Measurements from ENCODE around the gene AKAP12. TPM values are rescaled to one million over a fixed set of nuclear protein-coding genes. Genes with fewer than 3 reads are reported as not detected.
"Not testable (repeated sequence)": the region's sequence is repeated elsewhere in the genome, so short reads cannot be mapped to it uniquely, and the experiment has no call there.

Gene AKAP12
- total RNA-seq, 3 donors from 2014 or later: 40.7 to 368 (median 127) TPM

DNA sequence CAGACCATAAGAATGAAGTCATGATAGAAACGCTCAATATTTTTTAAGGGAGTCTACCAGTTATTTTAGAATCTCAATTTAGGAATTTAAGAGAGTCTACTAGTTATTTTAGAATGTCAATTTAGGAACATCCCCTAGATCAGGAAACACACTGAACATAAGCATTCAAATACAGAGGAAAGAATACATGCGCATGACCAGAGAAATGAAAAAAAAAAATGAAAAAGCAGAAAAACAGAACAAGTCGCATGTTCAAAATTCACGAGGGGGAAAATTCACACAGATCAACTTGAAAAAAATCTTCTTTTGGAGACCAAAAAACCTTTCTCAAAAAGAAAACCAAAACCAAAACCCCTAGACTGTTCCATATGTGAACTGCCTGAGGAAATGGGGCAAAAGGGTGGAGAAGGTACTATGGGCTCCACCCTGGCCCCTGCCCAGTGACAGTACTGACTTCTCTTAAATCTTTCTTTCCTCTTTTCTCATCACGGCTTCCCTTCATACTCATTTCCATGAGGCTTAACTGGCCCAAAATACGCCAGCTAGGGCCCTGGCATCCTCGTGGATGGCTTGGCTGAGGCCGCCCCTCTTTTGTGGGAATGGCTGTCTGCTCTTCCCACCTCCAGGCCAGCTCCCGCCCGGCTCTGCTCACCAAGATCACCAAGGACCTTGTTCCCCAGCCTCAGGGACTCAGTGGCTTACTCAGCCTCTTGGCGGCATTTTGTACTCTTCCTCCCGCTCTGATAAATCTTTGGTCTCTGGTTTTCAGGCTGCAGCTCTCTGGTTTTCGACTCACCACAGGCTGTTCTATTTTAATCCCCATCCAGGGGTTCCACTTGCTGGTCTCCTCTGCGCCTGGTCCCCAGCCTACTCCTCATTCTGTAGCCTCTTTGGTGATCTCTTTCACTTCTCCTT is 140.4 kb downstream of the AKAP12 start:
- Histone ChIP-seq H3K9me3 (no peaks in the 10 kb centered on the region), H3K27ac (peak overlapping the region in 1 of 2 donors; percentile 28), H3K27me3 (no peaks in the 10 kb centered on the region), H3K4me1 (no peaks in the 10 kb centered on the region), H3K4me3 (peak overlapping the region in 2 of 3 donors; percentile 2 to 19), H3K36me3 (no peaks in the 10 kb centered on the region)
- DNase-seq (ENCODE audit: low spot score in 2 of 2): no peak
- intact Hi-C loops (cut with DNase I; ENCODE audit: low total_unique reads): no loop called here
- TF ChIP-seq, protein P1, sequence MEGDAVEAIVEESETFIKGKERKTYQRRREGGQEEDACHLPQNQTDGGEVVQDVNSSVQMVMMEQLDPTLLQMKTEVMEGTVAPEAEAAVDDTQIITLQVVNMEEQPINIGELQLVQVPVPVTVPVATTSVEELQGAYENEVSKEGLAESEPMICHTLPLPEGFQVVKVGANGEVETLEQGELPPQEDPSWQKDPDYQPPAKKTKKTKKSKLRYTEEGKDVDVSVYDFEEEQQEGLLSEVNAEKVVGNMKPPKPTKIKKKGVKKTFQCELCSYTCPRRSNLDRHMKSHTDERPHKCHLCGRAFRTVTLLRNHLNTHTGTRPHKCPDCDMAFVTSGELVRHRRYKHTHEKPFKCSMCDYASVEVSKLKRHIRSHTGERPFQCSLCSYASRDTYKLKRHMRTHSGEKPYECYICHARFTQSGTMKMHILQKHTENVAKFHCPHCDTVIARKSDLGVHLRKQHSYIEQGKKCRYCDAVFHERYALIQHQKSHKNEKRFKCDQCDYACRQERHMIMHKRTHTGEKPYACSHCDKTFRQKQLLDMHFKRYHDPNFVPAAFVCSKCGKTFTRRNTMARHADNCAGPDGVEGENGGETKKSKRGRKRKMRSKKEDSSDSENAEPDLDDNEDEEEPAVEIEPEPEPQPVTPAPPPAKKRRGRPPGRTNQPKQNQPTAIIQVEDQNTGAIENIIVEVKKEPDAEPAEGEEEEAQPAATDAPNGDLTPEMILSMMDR (IDR thresholded peaks at IDR 0.05): no peak
- TF ChIP-seq POLR2A (IDR thresholded peaks at IDR 0.05) (no peak), POLR2AphosphoS5 (IDR thresholded peaks at IDR 0.05) (no peak)

DNA sequence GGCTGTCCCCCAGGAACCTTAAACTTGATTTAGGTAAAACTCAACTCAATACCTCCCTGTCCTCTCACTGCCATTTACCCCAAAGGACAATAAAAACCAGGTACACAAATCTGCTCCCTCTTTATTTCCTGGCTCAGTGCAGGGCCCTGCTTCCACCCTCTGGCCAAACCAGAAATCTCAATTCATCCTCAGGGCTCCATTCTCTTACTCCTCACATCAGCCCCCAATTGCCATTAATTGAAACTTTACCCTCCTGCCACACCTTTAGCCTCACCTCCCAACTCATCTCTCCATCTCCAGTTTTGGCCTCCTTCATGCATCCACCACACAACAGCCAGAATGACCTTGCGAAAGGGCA is 141.1 kb downstream of the AKAP12 start:
- no peaks in the 10 kb centered on the region for H3K4me1 ChIP-seq
- H3K27me3 ChIP-seq: no peaks in the 10 kb centered on the region
- no peaks in the 10 kb centered on the region for H3K36me3 ChIP-seq
- TF ChIP-seq POLR2AphosphoS5 (IDR thresholded peaks at IDR 0.05): no peak
- no peak for TF ChIP-seq POLR2A (IDR thresholded peaks at IDR 0.05)
- TF ChIP-seq, protein P1 (IDR thresholded peaks at IDR 0.05): no peak
- no peak for DNase-seq (ENCODE audit: low spot score in 2 of 2)
- no peaks in the 10 kb centered on the region for H3K9me3 ChIP-seq
- no peak overlapping the region for H3K4me3 ChIP-seq
- no peak overlapping the region for H3K27ac ChIP-seq
- intact Hi-C loops (cut with DNase I; ENCODE audit: low total_unique reads): no loop called here

DNA sequence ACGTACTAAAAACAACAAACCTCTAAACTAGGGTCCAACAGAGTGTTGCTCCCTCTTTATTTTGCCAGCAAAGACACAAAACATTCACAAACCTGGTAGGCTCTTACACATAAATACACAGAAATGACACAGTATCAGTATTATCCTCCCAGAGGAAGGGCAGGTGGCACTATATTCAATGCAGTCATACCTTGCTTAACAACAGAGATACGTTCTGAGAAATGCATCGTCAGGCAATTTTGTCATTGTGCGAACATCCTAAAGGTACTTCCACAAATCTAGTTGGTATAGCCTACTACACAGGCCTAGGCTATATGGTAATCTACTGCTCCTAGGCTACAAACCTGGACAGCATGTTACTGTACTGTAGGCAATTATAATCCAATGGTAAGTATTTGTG is 142.0 kb downstream of the AKAP12 start:
- no peaks in the 10 kb centered on the region for H3K36me3 ChIP-seq
- intact Hi-C loops (cut with DNase I; ENCODE audit: low total_unique reads): no loop called here
- DNase-seq (ENCODE audit: low spot score in 2 of 2): no peak
- TF ChIP-seq POLR2A (IDR thresholded peaks at IDR 0.05) (no peak), POLR2AphosphoS5 (IDR thresholded peaks at IDR 0.05) (no peak)
- TF ChIP-seq, protein P1 (IDR thresholded peaks at IDR 0.05): no peak
- no peaks in the 10 kb centered on the region for H3K27me3 ChIP-seq
- no peaks in the 10 kb centered on the region for H3K9me3 ChIP-seq
- H3K4me3 ChIP-seq: no peak overlapping the region
- no peak overlapping the region for H3K27ac ChIP-seq
- H3K4me1 ChIP-seq: no peaks in the 10 kb centered on the region

DNA sequence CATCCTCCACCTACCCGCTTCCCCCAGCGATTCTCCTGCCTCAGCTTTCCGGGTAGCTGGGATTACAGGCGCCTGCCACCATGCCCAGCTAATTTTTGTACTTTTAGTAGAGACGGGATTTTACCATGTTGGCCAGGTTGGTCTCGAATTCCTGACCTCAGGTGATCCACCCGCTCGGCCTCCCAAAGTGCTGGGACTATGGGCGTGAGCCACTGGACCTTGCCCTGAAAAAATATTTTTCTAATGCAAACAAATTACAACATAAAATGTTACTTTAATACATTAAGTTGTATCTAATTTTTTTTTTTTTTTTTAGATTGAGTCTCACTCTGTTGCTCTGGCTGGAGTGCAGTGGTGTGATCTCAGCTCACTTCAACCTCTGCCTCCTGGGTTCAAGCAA is 142.9 kb downstream of the AKAP12 start:
- H3K9me3 ChIP-seq; H3K27me3 ChIP-seq; H3K36me3 ChIP-seq; intact Hi-C loops (cut with DNase I; ENCODE audit: low total_unique reads); H3K4me3 ChIP-seq; DNase-seq (ENCODE audit: low spot score in 2 of 2); H3K4me1 ChIP-seq; H3K27ac ChIP-seq: not testable (repeated sequence)

- TF ChIP-seq POLR2AphosphoS5 (IDR thresholded peaks at IDR 0.05): no peak
- TF ChIP-seq, protein P1 (IDR thresholded peaks at IDR 0.05): no peak
- no peak for TF ChIP-seq POLR2A (IDR thresholded peaks at IDR 0.05)
- Histone ChIP-seq H3K27ac (no peak overlapping the region), H3K36me3 (no peaks in the 10 kb centered on the region), H3K27me3 (no peaks in the 10 kb centered on the region), H3K9me3 (no peaks in the 10 kb centered on the region), H3K4me1 (no peaks in the 10 kb centered on the region), H3K4me3 (no peak overlapping the region)
- DNase-seq (ENCODE audit: low spot score in 2 of 2): no peak
- intact Hi-C loops (cut with DNase I; ENCODE audit: low total_unique reads): no loop called here
Observed at GRCh38 chr6:151384151-151384550, 144.4 kb downstream of the AKAP12 start.
